ENCODE results near the gene GRID1. TPM values are rescaled to one million over a fixed set of nuclear protein-coding genes. Genes with fewer than 3 reads are reported as not detected.
A peak's percentile ranks its signal among the peaks of the same experiment; 100 is the strongest.

Gene GRID1
- total RNA-seq, 4 donors from 2014 or later: 17.2 to 28.1 (median 23.6) TPM

DNA sequence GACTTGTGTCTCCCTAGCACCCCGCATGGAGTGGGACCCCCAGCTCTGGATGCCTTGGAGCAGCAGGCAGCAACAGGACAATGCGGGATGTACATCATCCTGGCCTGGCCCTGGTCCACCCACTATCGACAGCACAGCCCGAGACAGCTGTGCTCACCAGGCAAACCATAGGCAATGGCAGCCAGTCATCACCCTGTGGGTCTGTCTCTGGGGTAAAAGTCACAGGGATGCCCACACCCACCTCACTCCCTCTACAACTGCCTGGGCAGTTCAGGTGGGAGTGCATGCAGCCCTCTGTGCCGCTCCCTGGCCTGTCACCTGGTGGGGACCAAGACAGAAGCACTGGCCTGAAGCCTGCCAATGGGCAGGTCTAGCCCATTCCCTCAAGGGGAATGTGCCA is 147.8 kb downstream of the GRID1 start:
- H3K27me3 ChIP-seq: no peaks in the 10 kb centered on the region
- TF ChIP-seq CTCF (IDR thresholded peaks at IDR 0.05): no peak
- TF ChIP-seq POLR2A (IDR thresholded peaks at IDR 0.05): no peak
- no peak overlapping the region for H3K4me3 ChIP-seq (replicated peaks in 1 of 3)
- intact Hi-C loops (cut with DNase I): no loop called here
- no peaks in the 10 kb centered on the region for H3K36me3 ChIP-seq
- H3K27ac ChIP-seq: peak overlapping the region; percentile 5 to 87 (median 67)
- peaks cover 77 to 95% of the 10 kb centered on the region in 2 donors for H3K4me1 ChIP-seq
- H3K9me3 ChIP-seq: no peaks in the 10 kb centered on the region
- 90 to 92% methylated on average over 2 to 3 of the region's 5 CpGs for WGBS, 2 donors
- no peak for DNase-seq

DNA sequence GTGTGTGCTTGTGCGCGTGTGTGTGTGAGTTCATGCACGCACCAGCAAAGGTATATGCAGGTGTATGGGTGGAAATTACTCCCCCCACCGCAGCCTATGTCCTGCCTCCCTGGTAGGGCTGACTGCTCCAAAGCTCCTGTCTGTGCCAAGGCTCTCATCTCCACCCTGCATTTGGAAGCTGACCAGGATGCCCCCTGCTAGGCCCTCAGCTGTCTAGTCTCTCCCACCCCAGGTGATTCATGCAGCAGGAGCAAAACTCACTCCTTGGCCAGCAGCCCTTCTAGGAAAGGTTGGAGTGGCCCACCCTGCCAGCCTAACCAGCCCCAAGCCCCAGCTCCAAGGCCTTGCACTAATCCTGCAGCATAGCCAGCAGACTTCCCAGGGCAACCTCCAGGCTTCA is 148.4 kb downstream of the GRID1 start:
- intact Hi-C loops (cut with DNase I): no loop called here
- H3K27ac ChIP-seq: peak overlapping the region in 2 of 3 donors; percentile 67 to 87
- peaks cover 81 to 97% of the 10 kb centered on the region in 2 donors for H3K4me1 ChIP-seq
- H3K9me3 ChIP-seq: no peaks in the 10 kb centered on the region
- H3K27me3 ChIP-seq: no peaks in the 10 kb centered on the region
- peak; percentile 35 to 43 for DNase-seq
- TF ChIP-seq CTCF (IDR thresholded peaks at IDR 0.05): no peak
- TF ChIP-seq POLR2A (IDR thresholded peaks at IDR 0.05): no peak
- H3K36me3 ChIP-seq: no peaks in the 10 kb centered on the region
- 39 to 49% methylated on average over 4 of the region's 4 CpGs for WGBS, 2 donors
- H3K4me3 ChIP-seq (replicated peaks in 1 of 3): no peak overlapping the region

GRCh38 chr10:86217371-86218080 is 149.1 kb downstream of the GRID1 start:
- DNase-seq: peak; percentile 87 to 88
- Histone ChIP-seq H3K36me3 (no peaks in the 10 kb centered on the region), H3K27ac (peak overlapping the region; percentile 62 to 87 (median 67)), H3K27me3 (no peaks in the 10 kb centered on the region), H3K4me1 (peaks cover 78 to 91% of the 10 kb centered on the region in 2 donors), H3K4me3 (replicated peaks in 1 of 3) (no peak overlapping the region), H3K9me3 (no peaks in the 10 kb centered on the region)
- WGBS, 2 donors: 27 to 48% methylated on average over 10 of the region's 10 CpGs
- TF ChIP-seq POLR2A (IDR thresholded peaks at IDR 0.05): no peak
- TF ChIP-seq CTCF (IDR thresholded peaks at IDR 0.05): no peak
- intact Hi-C loops (cut with DNase I): no loop called here

GRCh38 chr10:86216886-86217285 is 149.7 kb downstream of the GRID1 start:
- TF ChIP-seq POLR2A (IDR thresholded peaks at IDR 0.05) (no peak), CTCF (IDR thresholded peaks at IDR 0.05) (no peak)
- Histone ChIP-seq H3K27me3 (no peaks in the 10 kb centered on the region), H3K27ac (peak overlapping the region; percentile 41 to 87 (median 67)), H3K4me3 (replicated peaks in 1 of 3) (no peak overlapping the region), H3K4me1 (peaks cover 72 to 85% of the 10 kb centered on the region in 2 donors), H3K9me3 (no peaks in the 10 kb centered on the region), H3K36me3 (no peaks in the 10 kb centered on the region)
- 31 to 58% methylated on average over 1 of the region's 1 CpG for WGBS, 2 donors
- peak; percentile 90 to 92 for DNase-seq
- intact Hi-C loops (cut with DNase I): no loop called here

DNA sequence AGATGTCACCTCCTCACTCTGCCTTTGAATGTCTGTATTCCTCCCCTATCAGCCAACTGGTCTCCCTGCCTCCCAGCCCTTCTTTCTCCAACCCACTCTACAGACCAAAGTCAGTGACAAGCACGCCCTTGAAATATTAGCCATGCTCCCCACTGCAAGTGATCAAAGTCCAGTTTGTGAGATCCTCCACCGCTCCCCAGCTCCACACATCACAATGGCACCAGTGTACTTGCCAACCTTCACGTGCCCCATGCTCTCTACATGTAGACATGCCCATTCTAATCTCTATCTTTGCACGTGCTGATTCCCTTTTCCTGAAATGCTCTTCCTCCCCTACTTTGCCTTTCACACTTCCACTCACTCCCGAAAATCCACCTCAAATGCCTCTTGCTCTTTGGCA is 150.9 kb downstream of the GRID1 start:
- Histone ChIP-seq H3K4me1 (peaks cover 69 to 74% of the 10 kb centered on the region in 2 donors), H3K4me3 (replicated peaks in 1 of 3) (no peak overlapping the region), H3K27me3 (no peaks in the 10 kb centered on the region), H3K27ac (peak overlapping the region in 2 of 3 donors; percentile 53 to 67), H3K36me3 (no peaks in the 10 kb centered on the region), H3K9me3 (no peaks in the 10 kb centered on the region)
- WGBS, 2 donors: 81 to 87% methylated on average over 5 of the region's 5 CpGs
- TF ChIP-seq POLR2A (IDR thresholded peaks at IDR 0.05) (no peak), CTCF (IDR thresholded peaks at IDR 0.05) (no peak)
- intact Hi-C loops (cut with DNase I): no loop called here
- no peak for DNase-seq

Data from thyroid gland (tissue), 4 donors.